ENCODE data around the gene BACH2. TPM values are rescaled to one million over a fixed set of nuclear protein-coding genes. Genes with fewer than 3 reads are reported as not detected.

Gene BACH2
- total RNA-seq, 2 donors from 2014 or later: 5.2 to 5.7 TPM

- no peak for TF ChIP-seq CTCF (IDR thresholded peaks at IDR 0.05)
- no peak for TF ChIP-seq POLR2A (IDR thresholded peaks at IDR 0.05)
- intact Hi-C loops (cut with DNase I): no loop called here
- Histone ChIP-seq H3K9me3 (no peaks in the 10 kb centered on the region), H3K4me3 (no peak overlapping the region), H3K36me3 (no peaks in the 10 kb centered on the region), H3K27ac (no peak overlapping the region), H3K4me1 (replicated peaks) (no peaks in the 10 kb centered on the region), H3K27me3 (replicated peaks; ENCODE audit: insufficient read depth) (no peaks in the 10 kb centered on the region)
- no peak for DNase-seq (ENCODE audit: low spot score)
- WGBS: 90% methylated on average over 5 of the region's 5 CpGs
Observed at GRCh38 chr6:90110971-90111370, 185.7 kb downstream of the BACH2 start.

GRCh38 chr6:90109141-90109540 is 187.5 kb downstream of the BACH2 start:
- Histone ChIP-seq H3K4me1 (replicated peaks) (no peaks in the 10 kb centered on the region), H3K27ac (no peak overlapping the region), H3K4me3 (no peak overlapping the region), H3K36me3 (no peaks in the 10 kb centered on the region), H3K27me3 (replicated peaks; ENCODE audit: insufficient read depth) (no peaks in the 10 kb centered on the region), H3K9me3 (no peaks in the 10 kb centered on the region)
- 89% methylated on average over 4 of the region's 4 CpGs for WGBS
- intact Hi-C loops (cut with DNase I): no loop called here
- DNase-seq (ENCODE audit: low spot score): no peak
- TF ChIP-seq CTCF (IDR thresholded peaks at IDR 0.05) (no peak), POLR2A (IDR thresholded peaks at IDR 0.05) (no peak), POLR2AphosphoS5 (IDR thresholded peaks at IDR 0.05) (no peak)

GRCh38 chr6:90107771-90108282 is 188.8 kb downstream of the BACH2 start:
- Histone ChIP-seq H3K4me1 (replicated peaks) (no peaks in the 10 kb centered on the region), H3K27ac (no peak overlapping the region), H3K27me3 (replicated peaks; ENCODE audit: insufficient read depth) (no peaks in the 10 kb centered on the region), H3K4me3 (no peak overlapping the region), H3K9me3 (no peaks in the 10 kb centered on the region), H3K36me3 (no peaks in the 10 kb centered on the region)
- TF ChIP-seq POLR2A (IDR thresholded peaks at IDR 0.05) (no peak), CTCF (IDR thresholded peaks at IDR 0.05) (no peak), POLR2AphosphoS5 (IDR thresholded peaks at IDR 0.05) (no peak)
- 58% methylated on average over 3 of the region's 3 CpGs for WGBS
- intact Hi-C loops (cut with DNase I): no loop called here
- no peak for DNase-seq (ENCODE audit: low spot score)

- 41% methylated on average over 1 of the region's 1 CpG for WGBS
Observed at GRCh38 chr6:90107371-90107770, 189.3 kb downstream of the BACH2 start.

More at GRCh38 chr6:90107371-90107770, 189.3 kb downstream of the BACH2 start:
- intact Hi-C loops (cut with DNase I): no loop called here
- H3K36me3 ChIP-seq: no peaks in the 10 kb centered on the region
- no peaks in the 10 kb centered on the region for H3K27me3 ChIP-seq (replicated peaks; ENCODE audit: insufficient read depth)
- DNase-seq (ENCODE audit: low spot score): no peak
- H3K27ac ChIP-seq: no peak overlapping the region
- TF ChIP-seq CTCF (IDR thresholded peaks at IDR 0.05): no peak
- no peak for TF ChIP-seq POLR2AphosphoS5 (IDR thresholded peaks at IDR 0.05)
- TF ChIP-seq POLR2A (IDR thresholded peaks at IDR 0.05): no peak
- no peak overlapping the region for H3K4me3 ChIP-seq
- no peaks in the 10 kb centered on the region for H3K4me1 ChIP-seq (replicated peaks)
- H3K9me3 ChIP-seq: no peaks in the 10 kb centered on the region
